RWPE2 (cell line): Measurements from ENCODE around the gene RNF141.

ENCODE experiments used
- ATAC-seq: fragments of 200-7000 bp; cut with Tn5 transposase; 3 replicates; pipeline ENCODE4 v1.9.1; 2021; ENCODE audit warnings: low read depth
- DNase-seq: peaks from one replicate; pipeline ENCODE4 v3.0.0-alpha.2; 2020; ENCODE audit warnings: low spot score
- H3K27ac ChIP-seq: fragments of 450-650 bp; 2 replicates; pipeline ENCODE4 v1.5.1; 2017; ENCODE audit warnings: mild to moderate bottlenecking; ENCODE audit not compliant: poor library complexity, severe bottlenecking
- H3K27me3 ChIP-seq: fragments of 250-450 bp; sonication (Bioruptor Pico); 2 replicates; pipeline ENCODE4 v1.5.1; 2021; ENCODE audit warnings: mild to moderate bottlenecking, moderate library complexity; ENCODE audit not compliant: insufficient read depth, poor library complexity, severe bottlenecking
- H3K36me3 ChIP-seq: fragments of 250-450 bp; sonication (Bioruptor Pico); 2 replicates; pipeline ENCODE4 v1.5.1; 2020; ENCODE audit warnings: low read depth, mild to moderate bottlenecking, moderate library complexity
- H3K4me1 ChIP-seq: fragments of 250-450 bp; sonication (Bioruptor Pico); 2 replicates; pipeline ENCODE4 v1.5.1; 2021; ENCODE audit warnings: mild to moderate bottlenecking, moderate library complexity; ENCODE audit not compliant: insufficient read depth, poor library complexity, severe bottlenecking
- H3K4me3 ChIP-seq: fragments of 250-450 bp; sonication (Bioruptor Pico); 2 replicates; pipeline ENCODE4 v1.5.1; 2021; ENCODE audit warnings: mild to moderate bottlenecking, moderate library complexity; ENCODE audit not compliant: severe bottlenecking
- H3K9me3 ChIP-seq: fragments of 250-450 bp; sonication (Bioruptor Pico); 2 replicates; pipeline ENCODE4 v1.5.1; 2021; ENCODE audit warnings: mild to moderate bottlenecking, moderate library complexity; ENCODE audit not compliant: severe bottlenecking
- TF ChIP-seq, protein P1 (sequence below): fragments of 450-650 bp; IDR thresholded peaks from one replicate; pipeline ENCODE4 v1.5.1; 2017; ENCODE audit warnings: mild to moderate bottlenecking, moderate library complexity; ENCODE audit not compliant: poor library complexity, severe bottlenecking

RNF141 gene

DNA sequence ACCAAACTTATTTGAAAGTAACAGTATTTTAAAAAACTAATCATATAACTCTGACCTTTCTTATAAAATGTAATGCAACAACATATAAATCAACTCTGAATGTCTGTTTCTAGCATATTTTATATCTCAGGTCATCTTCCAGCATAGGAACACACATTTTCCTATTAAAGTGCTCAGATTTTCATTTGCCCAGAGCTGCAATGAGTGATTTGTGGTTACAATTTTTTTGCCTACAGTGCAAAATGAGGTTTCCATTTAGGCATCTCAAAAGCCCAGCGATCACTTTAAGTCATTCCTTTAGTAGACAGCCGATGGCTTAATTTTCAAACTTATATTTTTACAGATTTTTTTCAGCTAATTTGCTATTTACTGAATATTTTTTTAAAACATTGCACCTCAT, 26.5 kb upstream of the RNF141 start:
- no peaks in the 10 kb centered on the region for H3K9me3 ChIP-seq
- TF ChIP-seq, protein P1, sequence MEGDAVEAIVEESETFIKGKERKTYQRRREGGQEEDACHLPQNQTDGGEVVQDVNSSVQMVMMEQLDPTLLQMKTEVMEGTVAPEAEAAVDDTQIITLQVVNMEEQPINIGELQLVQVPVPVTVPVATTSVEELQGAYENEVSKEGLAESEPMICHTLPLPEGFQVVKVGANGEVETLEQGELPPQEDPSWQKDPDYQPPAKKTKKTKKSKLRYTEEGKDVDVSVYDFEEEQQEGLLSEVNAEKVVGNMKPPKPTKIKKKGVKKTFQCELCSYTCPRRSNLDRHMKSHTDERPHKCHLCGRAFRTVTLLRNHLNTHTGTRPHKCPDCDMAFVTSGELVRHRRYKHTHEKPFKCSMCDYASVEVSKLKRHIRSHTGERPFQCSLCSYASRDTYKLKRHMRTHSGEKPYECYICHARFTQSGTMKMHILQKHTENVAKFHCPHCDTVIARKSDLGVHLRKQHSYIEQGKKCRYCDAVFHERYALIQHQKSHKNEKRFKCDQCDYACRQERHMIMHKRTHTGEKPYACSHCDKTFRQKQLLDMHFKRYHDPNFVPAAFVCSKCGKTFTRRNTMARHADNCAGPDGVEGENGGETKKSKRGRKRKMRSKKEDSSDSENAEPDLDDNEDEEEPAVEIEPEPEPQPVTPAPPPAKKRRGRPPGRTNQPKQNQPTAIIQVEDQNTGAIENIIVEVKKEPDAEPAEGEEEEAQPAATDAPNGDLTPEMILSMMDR = no peak
- H3K27ac ChIP-seq = no peak overlapping the region
- no peaks in the 10 kb centered on the region for H3K4me1 ChIP-seq
- H3K27me3 ChIP-seq = no peaks in the 10 kb centered on the region
- DNase-seq = no peak
- H3K36me3 ChIP-seq = no peaks in the 10 kb centered on the region
- no peak overlapping the region for H3K4me3 ChIP-seq
- ATAC-seq = no peak

DNA sequence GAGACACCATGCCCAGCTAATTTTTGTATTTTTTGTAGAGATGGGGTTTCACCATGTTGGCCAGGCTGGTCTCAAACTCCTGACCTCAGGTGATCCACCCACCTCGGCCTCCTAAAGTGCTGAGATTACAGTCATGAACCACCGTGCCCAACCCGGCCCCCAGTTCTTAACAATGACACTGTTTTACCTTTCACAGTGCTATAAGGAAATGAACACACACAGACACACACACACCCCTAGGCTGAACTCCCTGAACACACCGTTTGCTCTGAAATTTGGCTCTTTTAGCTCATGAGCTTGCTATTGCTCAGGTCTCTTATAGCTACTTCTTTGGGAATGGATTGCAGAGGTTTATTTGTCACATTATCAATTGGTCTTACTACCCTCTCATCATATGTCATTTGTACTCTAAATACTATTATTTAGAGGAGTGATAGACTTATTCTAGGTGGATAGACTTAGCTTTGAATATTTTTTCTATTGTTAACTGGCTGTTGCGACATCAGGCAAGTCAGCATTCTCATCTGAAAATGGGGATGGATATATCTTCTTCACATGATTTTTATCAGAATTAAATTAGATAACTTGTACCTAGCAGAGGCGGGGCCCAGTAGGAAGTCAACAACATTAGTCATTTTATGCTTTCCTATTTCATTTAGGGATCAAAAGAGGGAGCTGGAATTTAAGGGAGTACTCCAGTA, 25.4 kb upstream of the RNF141 start:
- Histone ChIP-seq H3K27me3 (no peaks in the 10 kb centered on the region), H3K4me3 (no peak overlapping the region), H3K4me1 (no peaks in the 10 kb centered on the region), H3K36me3 (no peaks in the 10 kb centered on the region), H3K27ac (no peak overlapping the region), H3K9me3 (no peaks in the 10 kb centered on the region)
- TF ChIP-seq, protein P1 = no peak
- ATAC-seq (no peak), DNase-seq (no peak)

DNA sequence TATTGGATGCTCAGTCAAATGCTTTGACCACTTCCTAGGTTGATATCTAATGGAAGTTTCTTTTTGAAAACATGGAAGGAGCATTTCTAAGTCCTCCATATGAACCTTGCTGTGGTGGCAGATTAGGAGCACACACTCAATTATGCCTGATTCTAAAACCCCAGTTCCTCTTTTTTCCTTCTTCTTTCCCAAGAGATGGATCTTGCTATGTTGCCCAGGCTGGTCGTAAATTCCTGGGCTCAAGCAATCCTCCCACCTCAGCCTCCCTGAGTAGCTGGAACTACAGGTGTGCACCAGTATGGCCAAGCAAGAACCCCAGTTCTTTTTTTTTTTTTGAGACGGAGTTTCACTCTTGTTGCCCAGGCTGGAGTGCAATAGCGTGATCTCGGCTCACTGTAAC, 24.5 kb upstream of the RNF141 start:
- Histone ChIP-seq H3K4me1 (no peaks in the 10 kb centered on the region), H3K4me3 (no peak overlapping the region), H3K27ac (no peak overlapping the region), H3K9me3 (no peaks in the 10 kb centered on the region), H3K36me3 (no peaks in the 10 kb centered on the region), H3K27me3 (no peaks in the 10 kb centered on the region)
- ATAC-seq = no peak
- no peak for DNase-seq
- TF ChIP-seq, protein P1 = no peak

DNA sequence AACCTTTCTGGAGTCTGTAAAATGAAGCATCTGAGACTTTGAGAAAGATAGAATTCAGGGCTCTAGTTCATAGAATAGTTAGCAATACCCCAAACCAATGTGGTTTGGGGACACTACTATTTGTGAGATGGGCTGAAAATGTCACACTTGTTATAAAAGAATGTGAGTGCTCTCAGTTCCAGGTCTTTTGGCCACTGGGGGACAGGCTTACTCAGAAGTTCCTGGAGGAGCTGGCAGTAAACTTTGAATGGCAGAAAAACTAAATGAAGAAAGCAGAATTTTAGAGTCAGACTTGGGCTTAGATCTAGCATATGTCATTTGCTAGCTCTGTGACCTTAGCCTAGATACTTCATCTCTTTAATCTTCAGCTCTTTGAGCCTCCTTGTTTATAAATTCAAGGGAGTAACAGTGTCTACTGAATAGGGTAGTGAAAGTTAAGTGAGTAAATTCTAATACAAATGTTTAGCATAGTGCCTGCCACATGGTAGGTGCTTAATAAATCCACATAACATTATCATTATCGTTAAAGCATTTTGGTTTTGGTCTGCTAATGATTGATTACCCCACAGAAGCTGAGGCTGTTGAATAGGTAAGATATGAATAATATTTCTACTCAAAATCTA, 23.8 kb upstream of the RNF141 start:
- Histone ChIP-seq H3K27me3 (no peaks in the 10 kb centered on the region), H3K4me1 (no peaks in the 10 kb centered on the region), H3K4me3 (no peak overlapping the region), H3K36me3 (no peaks in the 10 kb centered on the region), H3K9me3 (no peaks in the 10 kb centered on the region), H3K27ac (no peak overlapping the region)
- TF ChIP-seq, protein P1 = peak; percentile 71
- DNase-seq (no peak), ATAC-seq (no peak)

DNA sequence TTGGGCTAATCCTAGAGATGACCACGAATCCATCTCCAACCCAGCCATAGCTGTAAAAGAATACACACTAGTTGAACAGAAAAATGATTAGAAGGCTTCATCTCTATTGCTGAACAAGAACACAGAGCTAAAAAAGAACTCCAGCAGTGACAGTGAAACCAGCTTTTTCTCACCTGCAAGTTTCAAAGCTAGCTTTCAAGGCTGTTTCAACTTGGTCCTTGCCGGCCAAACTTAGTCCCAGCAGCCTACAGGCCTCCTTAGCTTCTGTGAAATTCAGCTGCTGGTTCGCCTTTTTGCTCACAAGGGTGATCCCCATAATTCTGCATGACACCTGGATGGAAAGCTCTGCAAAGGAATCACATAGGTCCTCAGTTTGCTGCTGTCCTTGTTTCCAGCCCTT, 23.0 kb upstream of the RNF141 start:
- no peaks in the 10 kb centered on the region for H3K36me3 ChIP-seq
- ATAC-seq (no peak), DNase-seq (no peak)
- no peak overlapping the region for H3K27ac ChIP-seq
- H3K27me3 ChIP-seq = no peaks in the 10 kb centered on the region
- TF ChIP-seq, protein P1 = no peak
- H3K4me1 ChIP-seq = no peaks in the 10 kb centered on the region
- no peak overlapping the region for H3K4me3 ChIP-seq
- H3K9me3 ChIP-seq = no peaks in the 10 kb centered on the region
